Transverse colon (tissue), 4 donors: ENCODE measurements around the gene JPH3. TPM values are rescaled to one million over a fixed set of nuclear protein-coding genes. Genes with fewer than 3 reads are reported as not detected.
A peak's percentile ranks its signal among the peaks of the same experiment; 100 is the strongest.

Experiments used
- DNase-seq: peaks from one replicate; pipeline ENCODE4 v3.0.0-alpha.2; 2019
- H3K27ac ChIP-seq, 4 donors: fragments of 200-600 bp; sonication (generic); 2 replicates each; pipeline ENCODE4 v1.5.1; 2016 to 2018; ENCODE audit warnings: inconsistent platforms in 4 of 4
- H3K27me3 ChIP-seq: fragments of 200-600 bp; sonication (generic); 2 replicates; pipeline ENCODE4 v1.5.1; 2017; ENCODE audit warnings: inconsistent platforms
- H3K36me3 ChIP-seq, 4 donors: fragments of 200-600 bp; sonication (generic); 2 replicates each; pipeline ENCODE4 v1.5.1; 2017 to 2019; ENCODE audit warnings: inconsistent platforms in 4 of 4
- H3K4me1 ChIP-seq, 4 donors: fragments of 200-600 bp; sonication (generic); 2 replicates each; pipeline ENCODE4 v1.5.1; 2017 to 2020; ENCODE audit warnings: inconsistent platforms in 4 of 4
- H3K4me3 ChIP-seq, 4 donors: fragments of 200-600 bp; sonication (generic); 1 replicate in 1 of 4; 2 replicates in 3 of 4; pipeline versions ENCODE4 v1.5.1 to v1.6.1; 2017 to 2019; ENCODE audit warnings: inconsistent platforms in 4 of 4
- H3K9me3 ChIP-seq, 2 donors: fragments of 200-600 bp; sonication (generic); 2 replicates each; pipeline ENCODE4 v1.5.1; 2017 to 2019; ENCODE audit warnings: inconsistent platforms in 2 of 2
- EP300 ChIP-seq: sonication (generic); formaldehyde crosslinking; IDR thresholded peaks from one replicate; pipeline ENCODE4 v1.6.1; 2017; ENCODE audit warnings: antibody characterized with exemption, low read depth
- POLR2A ChIP-seq: fragments of 450-650 bp; IDR thresholded peaks from one replicate; pipeline ENCODE4 v1.6.1; 2016; ENCODE audit warnings: antibody characterized with exemption, mild to moderate bottlenecking, moderate library complexity
- POLR2AphosphoS5 ChIP-seq, 3 donors: sonication (generic); formaldehyde crosslinking; IDR thresholded peaks; one replicate each; pipeline ENCODE4 v1.6.1; 2016; ENCODE audit warnings: antibody characterized with exemption in 3 of 3
- WGBS, 2 donors: methylation state at CpG; one replicate each; pipeline ENCODE4 v1.1.5; 2018; ENCODE audit warnings: low coverage in 1 of 2; 5-methylcytosine and 5-hydroxymethylcytosine counted together
- in situ Hi-C, 4 donors: fragments of 200-750 bp; cut with MboI; loops; one replicate each; pipeline versions ENCODE4 v1.15.0 to v1.15.1; 2017; ENCODE audit warnings: low sequenced_read_pairs in 3 of 4, low pct_ligation_motif_present in 1 of 4, low pct_unique_long_range_greater_than_20kb in 1 of 4
- intact Hi-C: fragments of 100-400 bp; cut with DNase I; formaldehyde crosslinking; loops from one replicate; pipeline ENCODE4 v1.15.1; 2023; ENCODE audit warnings: low total_unique reads
- total RNA-seq, 4 donors: library from RNA; depleted of rRNA; stranded (reverse); fragments of >200 nt; gene quantifications; one replicate each; pipeline ENCODE4 v1.1.0, GENCODE V29; 2016
- TF ChIP-seq, protein P1 (sequence below), 5 experiments: fragments of 200-600 bp in 3 of 5; fragments of 450-650 bp in 2 of 5; sonication (generic) in 3 of 5; IDR thresholded peaks; 1 replicate in 2 of 5; 2 replicates in 3 of 5; pipeline ENCODE4 v1.5.1; 2016 to 2017; ENCODE audit warnings: antibody characterized with exemption in 5 of 5, inconsistent platforms in 3 of 5, mild to moderate bottlenecking in 2 of 5, moderate library complexity in 1 of 5

The JPH3 gene
- total RNA-seq, 4 donors from 2014 or later, result 0.32 to 5.2 (median 0.41) TPM; not detected in 1

DNA sequence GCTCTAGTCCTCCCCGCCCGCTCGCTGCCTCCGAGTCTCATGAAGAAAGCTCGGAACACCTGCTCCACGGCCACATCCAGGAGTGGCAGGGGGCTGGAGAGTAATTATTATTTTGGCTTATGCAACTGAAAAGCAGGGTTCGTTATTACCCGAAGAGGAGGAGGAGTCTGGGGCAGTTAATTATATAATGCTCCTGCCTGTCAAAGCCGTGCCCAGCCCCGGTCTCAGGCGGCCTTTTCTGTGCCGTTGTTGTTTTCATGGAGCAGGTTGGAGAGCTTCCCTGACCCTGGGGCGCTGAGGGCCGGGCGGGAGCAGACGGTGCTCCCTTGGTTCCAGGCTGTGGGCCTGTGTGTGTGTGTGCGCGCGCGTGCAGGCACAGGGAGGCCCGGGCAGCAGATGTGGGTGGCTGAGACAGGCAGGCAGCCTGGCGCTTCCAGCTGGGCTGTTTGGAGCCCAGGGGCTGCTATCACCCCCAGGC lies 2.4 kb downstream of the JPH3 start:
- 65% methylated on average over 22 of the region's 22 CpGs; no CpG with 5 or more reads in 1 of the 2 donors for WGBS, 2 donors
- in situ Hi-C loops (no loop called here), intact Hi-C loops (no loop called here)
- Histone ChIP-seq H3K27ac (no peak overlapping the region), H3K4me3 (no peak overlapping the region), H3K4me1 (peaks cover 0 to 11% (median 3%) of the 10 kb centered on the region in 4 donors), H3K27me3 (peaks cover 78% of the 10 kb centered on the region), H3K9me3 (no peaks in the 10 kb centered on the region), H3K36me3 (no peaks in the 10 kb centered on the region)
- DNase-seq, result no peak
- TF ChIP-seq EP300 (no peak), POLR2A (no peak), POLR2AphosphoS5 (IDR thresholded peaks at IDR 0.05) (no peak)
- TF ChIP-seq, protein P1, sequence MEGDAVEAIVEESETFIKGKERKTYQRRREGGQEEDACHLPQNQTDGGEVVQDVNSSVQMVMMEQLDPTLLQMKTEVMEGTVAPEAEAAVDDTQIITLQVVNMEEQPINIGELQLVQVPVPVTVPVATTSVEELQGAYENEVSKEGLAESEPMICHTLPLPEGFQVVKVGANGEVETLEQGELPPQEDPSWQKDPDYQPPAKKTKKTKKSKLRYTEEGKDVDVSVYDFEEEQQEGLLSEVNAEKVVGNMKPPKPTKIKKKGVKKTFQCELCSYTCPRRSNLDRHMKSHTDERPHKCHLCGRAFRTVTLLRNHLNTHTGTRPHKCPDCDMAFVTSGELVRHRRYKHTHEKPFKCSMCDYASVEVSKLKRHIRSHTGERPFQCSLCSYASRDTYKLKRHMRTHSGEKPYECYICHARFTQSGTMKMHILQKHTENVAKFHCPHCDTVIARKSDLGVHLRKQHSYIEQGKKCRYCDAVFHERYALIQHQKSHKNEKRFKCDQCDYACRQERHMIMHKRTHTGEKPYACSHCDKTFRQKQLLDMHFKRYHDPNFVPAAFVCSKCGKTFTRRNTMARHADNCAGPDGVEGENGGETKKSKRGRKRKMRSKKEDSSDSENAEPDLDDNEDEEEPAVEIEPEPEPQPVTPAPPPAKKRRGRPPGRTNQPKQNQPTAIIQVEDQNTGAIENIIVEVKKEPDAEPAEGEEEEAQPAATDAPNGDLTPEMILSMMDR (IDR thresholded peaks at IDR 0.05), result no peak

DNA sequence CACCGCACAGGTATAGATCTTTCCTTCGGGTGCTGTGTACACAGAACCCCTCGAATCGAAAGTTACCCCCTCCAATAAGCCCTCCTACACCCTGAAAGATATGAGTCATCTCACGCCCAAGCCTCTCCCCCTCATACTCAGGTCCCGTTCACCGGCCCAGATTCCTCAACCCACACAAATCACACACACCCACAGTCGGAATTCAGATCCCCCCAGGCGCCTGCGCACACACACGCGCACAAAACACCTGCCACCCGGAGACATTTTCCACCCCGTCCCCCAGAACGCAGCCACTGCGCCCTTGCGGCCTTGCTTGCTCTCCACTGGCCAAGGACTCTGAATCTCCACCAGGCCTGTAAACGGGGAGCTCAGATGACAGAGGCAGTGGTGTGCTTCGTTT lies 4.9 kb downstream of the JPH3 start:
- intact Hi-C loops (no loop called here), in situ Hi-C loops (no loop called here)
- WGBS, 2 donors, result 60 to 82% methylated on average over 1 to 19 of the region's 19 CpGs
- peaks cover 53% of the 10 kb centered on the region for H3K27me3 ChIP-seq
- H3K9me3 ChIP-seq, result no peaks in the 10 kb centered on the region
- no peak for TF ChIP-seq POLR2A
- TF ChIP-seq POLR2AphosphoS5 (IDR thresholded peaks at IDR 0.05), result no peak
- TF ChIP-seq, protein P1 (IDR thresholded peaks at IDR 0.05), result no peak
- no peak for TF ChIP-seq EP300
- peaks cover 0 to 6% (median 3%) of the 10 kb centered on the region in 4 donors for H3K4me1 ChIP-seq
- DNase-seq, result no peak
- no peaks in the 10 kb centered on the region for H3K36me3 ChIP-seq
- H3K27ac ChIP-seq, result no peak overlapping the region
- no peak overlapping the region for H3K4me3 ChIP-seq

DNA sequence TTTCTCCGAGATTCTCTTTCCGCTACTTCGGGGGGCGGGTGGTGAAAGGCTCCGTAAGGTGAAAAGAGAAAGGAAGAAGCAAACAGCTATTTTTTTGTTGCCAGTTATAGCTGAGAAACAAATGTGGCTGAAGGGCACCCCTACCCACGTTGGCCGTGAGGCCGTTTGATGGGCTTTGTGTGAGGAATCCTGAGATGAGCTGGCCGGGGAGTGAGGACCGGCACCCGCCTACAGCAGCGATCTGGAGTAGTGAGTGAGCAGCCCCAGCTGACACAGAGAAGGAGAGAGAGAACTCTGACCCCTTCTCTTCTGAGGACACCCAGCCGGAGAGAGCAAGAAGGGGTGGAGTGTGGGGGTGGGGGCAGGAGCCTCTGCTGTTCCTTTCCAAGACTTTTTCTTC lies 5.6 kb downstream of the JPH3 start:
- Histone ChIP-seq H3K9me3 (no peaks in the 10 kb centered on the region), H3K27me3 (peaks cover 50% of the 10 kb centered on the region), H3K27ac (no peak overlapping the region), H3K4me1 (peaks cover 0 to 4% (median 2%) of the 10 kb centered on the region in 4 donors), H3K36me3 (no peaks in the 10 kb centered on the region), H3K4me3 (no peak overlapping the region)
- intact Hi-C loops, result no loop called here
- in situ Hi-C loops, result no loop called here
- no peak for DNase-seq
- WGBS, 2 donors, result 81 to 100% methylated on average over 3 to 13 of the region's 13 CpGs
- TF ChIP-seq POLR2AphosphoS5 (IDR thresholded peaks at IDR 0.05) (no peak), EP300 (no peak), POLR2A (no peak)
- TF ChIP-seq, protein P1 (IDR thresholded peaks at IDR 0.05), result no peak

DNA sequence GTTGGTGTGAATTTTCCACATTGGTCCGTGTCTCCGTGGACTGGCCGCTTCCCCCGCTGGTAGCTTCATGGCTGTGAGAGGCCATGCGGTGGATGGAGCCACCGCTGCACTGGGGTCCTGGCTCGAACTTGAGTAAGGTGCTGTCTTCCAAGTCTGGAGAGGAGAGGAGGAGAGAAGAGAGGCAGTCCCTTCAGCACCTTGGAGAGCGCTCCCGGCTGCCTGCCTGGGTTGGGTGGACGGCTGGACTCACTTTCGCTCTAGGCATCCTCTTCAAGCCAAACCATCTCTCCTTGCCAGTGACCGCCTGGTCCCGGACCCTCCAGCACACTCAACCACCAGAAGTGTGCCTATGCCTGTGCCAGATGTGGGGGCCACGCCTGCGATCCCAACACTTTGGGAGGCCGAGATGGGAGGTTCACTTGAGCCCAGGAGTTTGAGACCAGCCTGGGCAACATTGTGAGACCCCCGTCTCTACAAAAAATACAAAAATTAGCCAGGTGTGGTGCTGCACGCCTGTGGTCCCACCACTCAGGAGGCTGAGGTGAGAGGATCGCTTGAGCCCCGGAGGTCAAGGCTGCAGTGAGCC lies 6.2 kb downstream of the JPH3 start:
- no peaks in the 10 kb centered on the region for H3K9me3 ChIP-seq
- peak; percentile 36 for DNase-seq
- no peaks in the 10 kb centered on the region for H3K4me1 ChIP-seq
- peaks cover 44% of the 10 kb centered on the region for H3K27me3 ChIP-seq
- intact Hi-C loops, result no loop called here
- no peaks in the 10 kb centered on the region for H3K36me3 ChIP-seq
- in situ Hi-C loops, result no loop called here
- no peak overlapping the region for H3K4me3 ChIP-seq
- 54 to 65% methylated on average over 4 to 20 of the region's 20 CpGs for WGBS, 2 donors
- TF ChIP-seq EP300 (no peak), POLR2A (no peak), POLR2AphosphoS5 (IDR thresholded peaks at IDR 0.05) (no peak)
- TF ChIP-seq, protein P1 (IDR thresholded peaks at IDR 0.05), result no peak
- no peak overlapping the region for H3K27ac ChIP-seq
